Measurements from ENCODE around the gene NCAM2.

GRCh38 chr21:21137986-21138385 lies 139.8 kb downstream of the NCAM2 start:
- TF ChIP-seq CTCF (conservative IDR thresholded peaks at IDR 0.05; ENCODE audit: low read depth, low read length) (no peak), EZH2 (IDR thresholded peaks at IDR 0.05; ENCODE audit: low read length, unreplicated experiment) (no peak)

Measured in PC-3 (cell line).